Measurements from ENCODE around the gene PDZRN3. TPM values are rescaled to one million over a fixed set of nuclear protein-coding genes. Genes with fewer than 3 reads are reported as not detected.

Gene PDZRN3
- total and polyA plus RNA-seq, 2 of the 13 experiments (the other 11 are each of a cell fraction or from before 2014, with no cell fraction given): not detected

- in situ Hi-C loops (cut with HindIII; ENCODE audit: extremely low pct_ligation_motif_present, low pct_unique_long_range_greater_than_20kb) (no loop called here), intact Hi-C loops (cut with micrococcal nuclease; ENCODE audit: unreplicated experiment) (no loop called here)
- no peak for FAIRE-seq
- H3K27me3 ChIP-seq (ENCODE audit: control insufficient read depth in 1 of 2, insufficient read depth in 2 of 2, low read length in 2 of 2): no peaks in the 10 kb centered on the region
- H3K9ac ChIP-seq (ENCODE audit: insufficient read depth, low read depth, low read length): no peak overlapping the region
- no TSS peak for BruUV-seq (replicated peaks)
- POLR2A ChIA-PET: no interaction called here
- ATAC-seq: no peak
- no peak overlapping the region for H3K4me2 ChIP-seq (ENCODE audit: low read depth, low read length)
- H3K4me1 ChIP-seq (ENCODE audit: insufficient read depth, low read length): no peaks in the 10 kb centered on the region
- H4K20me1 ChIP-seq (ENCODE audit: insufficient read depth, low read length): no peaks in the 10 kb centered on the region
- H3K4me3 ChIP-seq (replicated peaks in 1 of 3; ENCODE audit: insufficient read depth in 1 of 3, low read depth in 2 of 3, low read length in 3 of 3): no peak overlapping the region
- TF ChIP-seq ZNF549 (CRISPR knock-in tag; IDR thresholded peaks at IDR 0.05) (no peak), HOXA3 (CRISPR knock-in tag; IDR thresholded peaks at IDR 0.05) (no peak)
- H3K36me3 ChIP-seq (replicated peaks in 1 of 2; ENCODE audit: control insufficient read depth in 1 of 2, insufficient read depth in 2 of 2, low read length in 2 of 2): no peaks in the 10 kb centered on the region
- H2AFZ ChIP-seq (ENCODE audit: low read length): no peak overlapping the region
- no peak for DNase-seq (ENCODE audit: low spot score)
- no peaks in the 10 kb centered on the region for H3K79me2 ChIP-seq (ENCODE audit: insufficient read depth, low read length)
- CTCF ChIA-PET (ENCODE audit: low intra/inter-chr PET ratio, low total read pairs): no interaction called here
- H3K9me3 ChIP-seq (ENCODE audit: low read length): no peaks in the 10 kb centered on the region
- no peak overlapping the region for H3K27ac ChIP-seq (ENCODE audit: extremely low read length, insufficient read depth, low read length)
Observed at GRCh38 chr3:73661265-73661664, 36.5 kb upstream of the PDZRN3 start.

GRCh38 chr3:73658227-73658626 is 33.5 kb upstream of the PDZRN3 start:
- no peak for FAIRE-seq
- POLR2A ChIA-PET: no interaction called here
- ATAC-seq: no peak
- TF ChIP-seq ZNF382 (CRISPR knock-in tag; IDR thresholded peaks at IDR 0.05; ENCODE audit: borderline replicate concordance) (no peak), SOX5 (CRISPR knock-in tag; IDR thresholded peaks at IDR 0.05; ENCODE audit: borderline replicate concordance) (no peak), EEA1 (CRISPR knock-in tag; IDR thresholded peaks at IDR 0.05; ENCODE audit: borderline replicate concordance) (no peak), MYPOP (CRISPR knock-in tag; IDR thresholded peaks at IDR 0.05) (no peak), ZBTB38 (CRISPR knock-in tag; IDR thresholded peaks at IDR 0.05) (no peak), POLR2G (IDR thresholded peaks at IDR 0.05; ENCODE audit: low read depth, low read length) (no peak), NR3C1 (CRISPR knock-in tag; IDR thresholded peaks at IDR 0.05) (no peak), CREBL2 (CRISPR knock-in tag; IDR thresholded peaks at IDR 0.05; ENCODE audit: borderline replicate concordance) (no peak)
- Histone ChIP-seq H3K27ac (ENCODE audit: extremely low read length, insufficient read depth, low read length) (no peak overlapping the region), H3K4me1 (ENCODE audit: insufficient read depth, low read length) (no peaks in the 10 kb centered on the region), H3K9ac (ENCODE audit: insufficient read depth, low read depth, low read length) (no peak overlapping the region), H3K27me3 (ENCODE audit: control insufficient read depth in 1 of 2, insufficient read depth in 2 of 2, low read length in 2 of 2) (no peaks in the 10 kb centered on the region), H3K4me2 (ENCODE audit: low read depth, low read length) (no peak overlapping the region), H3K4me3 (replicated peaks in 1 of 3; ENCODE audit: insufficient read depth in 1 of 3, low read depth in 2 of 3, low read length in 3 of 3) (no peak overlapping the region), H3K79me2 (ENCODE audit: insufficient read depth, low read length) (no peaks in the 10 kb centered on the region), H2AFZ (ENCODE audit: low read length) (no peak overlapping the region), H3K36me3 (replicated peaks in 1 of 2; ENCODE audit: control insufficient read depth in 1 of 2, insufficient read depth in 2 of 2, low read length in 2 of 2) (no peaks in the 10 kb centered on the region), H4K20me1 (ENCODE audit: insufficient read depth, low read length) (no peaks in the 10 kb centered on the region), H3K9me3 (ENCODE audit: low read length) (no peaks in the 10 kb centered on the region)
- WGBS (ENCODE audit: low lambda C conversion rate): 19% methylated on average over 4 of the region's 4 CpGs
- intact Hi-C loops (cut with micrococcal nuclease; ENCODE audit: unreplicated experiment): no loop called here
- in situ Hi-C loops (cut with HindIII; ENCODE audit: extremely low pct_ligation_motif_present, low pct_unique_long_range_greater_than_20kb): no loop called here
- CTCF ChIA-PET (ENCODE audit: low intra/inter-chr PET ratio, low total read pairs): no interaction called here
- no peak for DNase-seq (ENCODE audit: low spot score)
- BruUV-seq (replicated peaks): no TSS peak

Data from HepG2 (cell line).